ENCODE data around the gene VCL. TPM values are rescaled to one million over a fixed set of nuclear protein-coding genes. Genes with fewer than 3 reads are reported as not detected.

The VCL gene
- polyA plus RNA-seq, 2 donors = 25.0 to 41.4 TPM

DNA sequence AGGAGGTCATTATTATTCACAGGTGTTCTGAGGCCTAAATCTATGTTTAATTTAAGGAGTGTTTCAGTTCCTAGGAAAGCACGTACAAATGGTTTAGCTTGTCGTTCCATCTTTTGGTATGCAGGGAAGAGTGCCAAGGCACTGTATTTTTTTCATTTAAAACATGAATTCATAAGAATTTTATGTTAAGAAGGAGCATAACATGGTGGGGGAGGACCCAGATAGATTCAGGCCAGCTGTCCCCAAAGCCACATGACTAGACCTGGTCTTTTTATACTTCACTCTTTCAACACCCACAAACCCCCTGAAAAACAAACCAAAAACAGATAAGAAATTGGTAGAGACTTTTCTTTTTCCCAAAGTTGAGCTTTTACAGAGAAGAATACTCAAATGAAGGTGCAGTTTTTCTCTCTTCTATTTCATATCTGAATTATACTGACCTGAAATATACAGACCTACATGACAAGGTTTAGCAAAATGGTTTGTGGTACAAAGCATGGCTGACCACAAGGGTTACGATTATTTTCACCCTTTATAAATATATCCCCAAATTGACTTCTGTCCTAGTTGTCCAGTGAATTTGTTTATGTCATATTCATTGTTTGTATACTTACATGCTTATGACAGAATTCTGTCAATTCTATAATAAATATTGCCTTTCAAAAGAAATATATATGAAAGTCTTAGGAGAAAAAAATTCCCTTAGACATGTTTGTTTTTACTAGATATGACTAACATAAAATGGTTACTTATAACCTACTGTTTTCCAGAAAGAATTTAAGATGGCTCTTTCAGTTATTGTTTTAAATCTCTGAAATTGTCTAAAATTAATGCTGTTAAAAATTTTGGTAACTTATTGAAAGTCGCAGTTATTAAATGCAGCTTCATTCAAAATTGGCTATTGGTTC, 81.4 kb downstream of the VCL start:
- 65 to 76% methylated on average over 4 of the region's 4 CpGs for WGBS, 2 donors
- H3K27me3 ChIP-seq (ENCODE audit: control insufficient read depth in 1 of 2, insufficient read depth in 2 of 2, low read length in 2 of 2) = no peaks in the 10 kb centered on the region
- no peaks in the 10 kb centered on the region for H3K9me3 ChIP-seq (ENCODE audit: control insufficient read depth in 2 of 2, insufficient read depth in 1 of 2, low read depth in 1 of 2, low read length in 1 of 2)
- peaks cover 0 to 2% of the 10 kb centered on the region in 2 donors for H3K4me1 ChIP-seq (ENCODE audit: control insufficient read depth in 2 of 2, insufficient read depth in 2 of 2, low read length in 1 of 2)
- H3K27ac ChIP-seq (ENCODE audit: low read depth in 2 of 2, low read length in 1 of 2) = no peak overlapping the region
- peaks cover 0 to 3% of the 10 kb centered on the region in 2 donors for H3K36me3 ChIP-seq (ENCODE audit: control insufficient read depth in 2 of 2, insufficient read depth in 2 of 2, low read length in 1 of 2)
- H3K4me3 ChIP-seq (ENCODE audit: low read depth in 1 of 2, low read length in 2 of 2) = no peak overlapping the region

DNA sequence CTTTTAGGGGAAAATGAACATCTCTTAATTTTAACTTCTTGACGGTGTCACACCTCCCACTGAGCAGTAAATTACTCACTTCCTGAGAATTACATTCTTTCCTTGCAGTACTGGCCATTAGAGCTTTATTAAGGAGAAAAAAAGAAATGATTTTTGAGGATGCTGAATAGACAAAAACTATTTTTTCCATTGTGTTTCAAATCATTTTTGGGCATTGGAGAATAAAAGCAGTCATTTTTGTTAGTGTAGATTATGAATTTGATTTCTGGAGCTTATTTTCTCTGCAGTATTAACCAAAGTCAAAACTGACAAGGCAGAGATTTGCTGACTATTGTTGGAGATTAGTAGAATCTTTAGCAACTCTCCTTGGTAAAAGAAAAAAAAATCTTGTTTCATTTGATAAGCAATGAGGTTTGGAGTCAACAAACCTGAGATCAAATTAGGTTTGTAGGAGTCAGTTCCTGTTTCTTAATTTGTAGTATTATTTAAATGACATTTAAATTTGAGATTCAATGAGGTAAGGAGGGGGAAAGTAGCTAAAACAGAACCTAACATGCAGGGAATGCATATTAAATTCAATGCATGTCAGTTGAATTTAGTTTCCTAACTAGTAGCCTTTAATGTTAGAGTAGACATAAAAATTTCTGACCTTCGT, 82.1 kb downstream of the VCL start:
- no peaks in the 10 kb centered on the region for H3K27me3 ChIP-seq (ENCODE audit: control insufficient read depth in 1 of 2, insufficient read depth in 2 of 2, low read length in 2 of 2)
- peaks cover 0 to 3% of the 10 kb centered on the region in 2 donors for H3K36me3 ChIP-seq (ENCODE audit: control insufficient read depth in 2 of 2, insufficient read depth in 2 of 2, low read length in 1 of 2)
- H3K9me3 ChIP-seq (ENCODE audit: control insufficient read depth in 2 of 2, insufficient read depth in 1 of 2, low read depth in 1 of 2, low read length in 1 of 2) = no peaks in the 10 kb centered on the region
- 59 to 67% methylated on average over 2 of the region's 2 CpGs for WGBS, 2 donors
- H3K4me3 ChIP-seq (ENCODE audit: low read depth in 1 of 2, low read length in 2 of 2) = no peak overlapping the region
- H3K4me1 ChIP-seq (ENCODE audit: control insufficient read depth in 2 of 2, insufficient read depth in 2 of 2, low read length in 1 of 2) = peaks cover 0 to 2% of the 10 kb centered on the region in 2 donors
- H3K27ac ChIP-seq (ENCODE audit: low read depth in 2 of 2, low read length in 1 of 2) = no peak overlapping the region

DNA sequence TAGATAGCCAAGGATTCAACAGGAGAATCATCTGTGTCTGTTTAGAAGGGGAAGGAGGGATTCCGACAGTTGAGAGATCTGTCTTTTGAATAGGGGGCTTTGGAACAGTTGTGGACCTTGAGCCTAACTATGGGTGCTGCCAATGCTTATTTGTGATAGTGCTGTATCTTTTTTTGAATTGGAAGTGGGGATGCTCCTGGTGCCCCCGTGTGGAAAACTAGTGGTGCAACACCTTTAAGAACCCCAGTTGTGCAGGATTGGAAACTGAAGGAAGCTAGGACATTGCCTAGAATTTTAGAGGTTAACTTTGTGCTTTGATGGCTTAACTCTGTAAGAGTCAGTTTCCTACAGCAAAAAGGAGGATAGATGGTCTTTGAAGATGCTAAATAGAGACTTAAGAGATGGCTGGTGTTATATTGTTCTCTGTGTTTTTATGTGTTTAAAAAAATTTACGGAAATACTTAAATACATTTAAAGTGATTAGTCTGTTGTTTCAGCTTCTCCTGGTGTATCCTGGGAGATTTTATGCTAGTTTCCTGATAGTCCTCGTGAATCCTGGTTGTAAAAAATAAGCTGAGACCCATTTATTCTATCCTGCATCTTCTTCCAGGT, 83.4 kb downstream of the VCL start:
- whole genome bisulfite sequencing, 2 donors = 52 to 57% methylated on average over 4 of the region's 4 CpGs
- Histone ChIP-seq H3K4me3 (ENCODE audit: low read depth in 1 of 2, low read length in 2 of 2) (no peak overlapping the region), H3K27ac (ENCODE audit: low read depth in 2 of 2, low read length in 1 of 2) (no peak overlapping the region), H3K27me3 (ENCODE audit: control insufficient read depth in 1 of 2, insufficient read depth in 2 of 2, low read length in 2 of 2) (no peaks in the 10 kb centered on the region), H3K4me1 (ENCODE audit: control insufficient read depth in 2 of 2, insufficient read depth in 2 of 2, low read length in 1 of 2) (peaks cover 0 to under 1% of the 10 kb centered on the region in 2 donors), H3K9me3 (ENCODE audit: control insufficient read depth in 2 of 2, insufficient read depth in 1 of 2, low read depth in 1 of 2, low read length in 1 of 2) (no peaks in the 10 kb centered on the region), H3K36me3 (ENCODE audit: control insufficient read depth in 2 of 2, insufficient read depth in 2 of 2, low read length in 1 of 2) (no peaks in the 10 kb centered on the region)

DNA sequence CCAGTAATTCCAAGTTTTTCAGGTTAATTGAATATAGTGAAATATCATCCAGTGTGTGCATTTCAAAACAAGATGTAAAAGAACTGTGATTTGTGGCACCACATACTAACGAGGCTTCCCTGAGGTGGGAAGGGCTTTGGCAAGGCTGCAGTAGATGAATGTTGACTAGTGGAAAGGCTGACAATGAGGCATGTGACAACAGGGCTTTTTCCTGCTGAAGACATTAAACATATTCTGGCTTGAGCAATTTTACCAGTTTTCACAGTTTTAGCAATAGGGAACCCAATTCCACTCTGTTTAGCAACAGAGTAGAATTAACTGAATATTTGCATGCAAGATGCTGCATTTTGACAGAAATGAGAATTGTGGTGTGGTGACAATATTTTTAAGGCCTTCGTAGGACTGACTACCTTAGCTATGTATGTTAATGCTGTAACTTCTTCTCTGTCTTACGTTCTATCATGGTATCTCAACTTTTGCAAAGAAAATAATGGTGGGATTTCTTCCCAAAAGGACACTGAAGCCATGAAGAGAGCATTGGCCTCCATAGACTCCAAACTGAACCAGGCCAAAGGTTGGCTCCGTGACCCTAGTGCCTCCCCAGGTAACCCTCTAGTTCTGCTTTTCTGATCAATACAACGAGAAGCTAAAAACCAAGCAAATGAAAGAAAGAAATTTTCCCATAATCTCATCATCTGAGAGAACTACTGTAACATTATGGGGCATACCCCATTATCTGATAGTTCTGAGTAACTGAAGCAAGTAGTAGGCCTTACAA, 84.2 kb downstream of the VCL start:
- no peak overlapping the region for H3K4me3 ChIP-seq (ENCODE audit: low read depth in 1 of 2, low read length in 2 of 2)
- no peak overlapping the region for H3K27ac ChIP-seq (ENCODE audit: low read depth in 2 of 2, low read length in 1 of 2)
- WGBS, 2 donors = 61 to 67% methylated on average over 5 of the region's 5 CpGs
- H3K9me3 ChIP-seq (ENCODE audit: control insufficient read depth in 2 of 2, insufficient read depth in 1 of 2, low read depth in 1 of 2, low read length in 1 of 2) = no peaks in the 10 kb centered on the region
- H3K4me1 ChIP-seq (ENCODE audit: control insufficient read depth in 2 of 2, insufficient read depth in 2 of 2, low read length in 1 of 2) = no peaks in the 10 kb centered on the region
- H3K27me3 ChIP-seq (ENCODE audit: control insufficient read depth in 1 of 2, insufficient read depth in 2 of 2, low read length in 2 of 2) = no peaks in the 10 kb centered on the region
- H3K36me3 ChIP-seq (ENCODE audit: control insufficient read depth in 2 of 2, insufficient read depth in 2 of 2, low read length in 1 of 2) = no peaks in the 10 kb centered on the region

DNA sequence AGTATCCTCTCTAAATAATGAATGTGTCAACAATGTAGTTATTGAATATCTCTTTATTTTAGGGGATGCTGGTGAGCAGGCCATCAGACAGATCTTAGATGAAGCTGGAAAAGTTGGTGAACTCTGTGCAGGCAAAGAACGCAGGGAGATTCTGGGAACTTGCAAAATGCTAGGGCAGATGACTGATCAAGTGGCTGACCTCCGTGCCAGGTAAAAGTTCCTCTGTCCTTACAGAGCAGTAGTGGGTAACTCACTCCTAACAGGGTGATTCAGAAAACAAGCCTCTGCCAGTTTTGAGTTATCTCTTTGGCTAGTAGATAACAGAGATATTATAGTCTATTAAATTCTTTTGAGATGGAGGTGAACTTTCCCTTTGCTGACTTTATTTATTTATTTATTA, 85.4 kb downstream of the VCL start:
- Histone ChIP-seq H3K27me3 (ENCODE audit: control insufficient read depth in 1 of 2, insufficient read depth in 2 of 2, low read length in 2 of 2) (no peaks in the 10 kb centered on the region), H3K27ac (ENCODE audit: low read depth in 2 of 2, low read length in 1 of 2) (no peak overlapping the region)

DNA sequence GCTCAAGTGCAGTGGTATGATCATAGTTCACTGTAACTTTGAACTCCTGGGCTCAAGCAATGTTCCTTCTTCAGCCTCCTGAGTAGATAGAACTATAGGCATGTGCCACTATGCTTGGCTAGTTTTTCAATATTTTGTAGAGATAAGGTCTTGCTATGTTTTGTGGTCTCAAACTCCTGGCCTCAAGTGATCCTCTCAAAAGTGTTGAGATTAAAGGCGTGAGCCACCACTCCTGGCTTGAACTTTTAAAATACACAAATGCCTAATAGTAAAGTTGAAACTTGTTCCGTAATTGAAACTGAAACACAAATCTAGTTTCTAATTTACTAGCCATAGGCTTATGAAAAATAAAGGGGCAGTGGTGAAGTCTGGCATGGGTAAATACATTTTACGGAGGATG, 87.0 kb downstream of the VCL start:
- no peak overlapping the region for H3K27ac ChIP-seq (ENCODE audit: low read depth in 2 of 2, low read length in 1 of 2)
- H3K9me3 ChIP-seq (ENCODE audit: control insufficient read depth in 2 of 2, insufficient read depth in 1 of 2, low read depth in 1 of 2, low read length in 1 of 2) = no peaks in the 10 kb centered on the region
- peaks cover 0 to 2% of the 10 kb centered on the region in 2 donors for H3K36me3 ChIP-seq (ENCODE audit: control insufficient read depth in 2 of 2, insufficient read depth in 2 of 2, low read length in 1 of 2)
- no peaks in the 10 kb centered on the region for H3K4me1 ChIP-seq (ENCODE audit: control insufficient read depth in 2 of 2, insufficient read depth in 2 of 2, low read length in 1 of 2)
- no peak overlapping the region for H3K4me3 ChIP-seq (ENCODE audit: low read depth in 1 of 2, low read length in 2 of 2)
- 82 to 85% methylated on average over 3 of the region's 3 CpGs for WGBS, 2 donors
- no peaks in the 10 kb centered on the region for H3K27me3 ChIP-seq (ENCODE audit: control insufficient read depth in 1 of 2, insufficient read depth in 2 of 2, low read length in 2 of 2)

More for the DNA sequence above, 85.4 kb downstream of the VCL start:
- H3K9me3 ChIP-seq (ENCODE audit: control insufficient read depth in 2 of 2, insufficient read depth in 1 of 2, low read depth in 1 of 2, low read length in 1 of 2) = no peaks in the 10 kb centered on the region
- H3K4me3 ChIP-seq (ENCODE audit: low read depth in 1 of 2, low read length in 2 of 2) = no peak overlapping the region
- WGBS, 2 donors = 87 to 89% methylated on average over 2 of the region's 2 CpGs
- no peaks in the 10 kb centered on the region for H3K4me1 ChIP-seq (ENCODE audit: control insufficient read depth in 2 of 2, insufficient read depth in 2 of 2, low read length in 1 of 2)
- H3K36me3 ChIP-seq (ENCODE audit: control insufficient read depth in 2 of 2, insufficient read depth in 2 of 2, low read length in 1 of 2) = no peaks in the 10 kb centered on the region

DNA sequence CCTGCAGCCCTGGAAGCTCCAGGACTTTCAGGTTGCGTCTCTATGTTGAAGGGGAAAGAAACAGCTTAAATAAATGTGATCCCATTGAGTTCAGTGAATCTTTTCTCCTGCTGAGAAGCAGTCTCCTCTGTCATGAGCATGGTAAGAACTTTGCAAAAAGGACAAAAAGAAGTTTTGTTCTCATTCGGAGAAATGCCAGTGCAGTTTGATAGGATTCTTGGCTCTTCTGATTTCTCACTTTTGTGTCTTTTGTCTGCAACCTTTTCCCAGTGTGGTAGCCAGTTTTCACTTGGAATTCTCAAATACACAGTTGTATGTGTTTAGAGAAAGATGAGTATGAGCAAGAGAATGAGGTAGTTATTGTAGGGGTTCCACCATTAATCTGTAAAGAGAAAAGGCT, 88.4 kb downstream of the VCL start:
- no peak overlapping the region for H3K27ac ChIP-seq (ENCODE audit: low read depth in 2 of 2, low read length in 1 of 2)
- peaks cover 0 to 3% of the 10 kb centered on the region in 2 donors for H3K36me3 ChIP-seq (ENCODE audit: control insufficient read depth in 2 of 2, insufficient read depth in 2 of 2, low read length in 1 of 2)
- no peaks in the 10 kb centered on the region for H3K27me3 ChIP-seq (ENCODE audit: control insufficient read depth in 1 of 2, insufficient read depth in 2 of 2, low read length in 2 of 2)
- H3K4me3 ChIP-seq (ENCODE audit: low read depth in 1 of 2, low read length in 2 of 2) = no peak overlapping the region
- H3K9me3 ChIP-seq (ENCODE audit: control insufficient read depth in 2 of 2, insufficient read depth in 1 of 2, low read depth in 1 of 2, low read length in 1 of 2) = no peaks in the 10 kb centered on the region
- 84 to 92% methylated on average over 2 of the region's 2 CpGs for WGBS, 2 donors
- H3K4me1 ChIP-seq (ENCODE audit: control insufficient read depth in 2 of 2, insufficient read depth in 2 of 2, low read length in 1 of 2) = no peaks in the 10 kb centered on the region

DNA sequence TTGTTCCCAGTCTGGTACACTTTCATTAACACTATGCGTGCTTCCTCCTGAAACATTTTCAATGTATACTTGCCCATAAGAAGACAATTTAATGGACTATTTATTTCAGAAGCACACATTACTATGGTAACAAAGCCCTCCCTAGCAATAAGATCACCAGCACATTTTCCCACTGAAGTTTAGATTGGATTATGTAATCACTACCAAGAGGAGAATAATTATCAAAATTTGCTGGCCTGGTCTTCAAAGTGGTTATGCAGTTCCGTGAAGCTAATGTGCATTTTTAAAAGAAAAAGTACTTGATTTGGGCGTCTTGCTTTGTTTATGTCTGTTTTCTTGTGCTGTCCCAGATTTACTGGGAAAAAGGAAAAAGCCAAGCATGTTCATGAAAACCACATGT, 90.8 kb downstream of the VCL start:
- Histone ChIP-seq H3K4me3 (ENCODE audit: low read depth in 1 of 2, low read length in 2 of 2) (no peak overlapping the region), H3K27me3 (ENCODE audit: control insufficient read depth in 1 of 2, insufficient read depth in 2 of 2, low read length in 2 of 2) (no peaks in the 10 kb centered on the region), H3K36me3 (ENCODE audit: control insufficient read depth in 2 of 2, insufficient read depth in 2 of 2, low read length in 1 of 2) (peaks cover 3% of the 10 kb centered on the region in 2 donors), H3K4me1 (ENCODE audit: control insufficient read depth in 2 of 2, insufficient read depth in 2 of 2, low read length in 1 of 2) (no peaks in the 10 kb centered on the region), H3K9me3 (ENCODE audit: control insufficient read depth in 2 of 2, insufficient read depth in 1 of 2, low read depth in 1 of 2, low read length in 1 of 2) (no peaks in the 10 kb centered on the region), H3K27ac (ENCODE audit: low read depth in 2 of 2, low read length in 1 of 2) (no peak overlapping the region)
- 45 to 47% methylated on average over 3 of the region's 3 CpGs for WGBS, 2 donors

DNA sequence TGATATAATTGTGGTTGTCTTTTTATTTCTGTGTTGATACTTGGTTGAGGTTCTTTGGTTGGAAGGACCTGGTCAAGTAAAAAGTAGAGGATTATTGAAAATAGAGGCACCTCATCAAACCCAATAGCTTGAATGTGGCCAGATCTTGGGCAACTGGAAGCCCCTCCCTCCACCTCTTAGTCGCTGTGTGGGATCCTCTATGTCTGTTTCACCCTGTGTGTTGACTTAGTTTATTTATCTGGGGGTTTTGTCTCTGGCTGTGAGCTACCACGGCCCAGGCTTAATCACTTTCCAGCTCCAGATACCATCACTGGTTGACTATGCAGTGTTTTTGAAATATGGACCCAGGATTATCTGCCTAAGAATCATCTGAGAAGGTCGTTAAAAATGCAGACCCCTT, 94.5 kb downstream of the VCL start:
- 80 to 86% methylated on average over 3 of the region's 3 CpGs for WGBS, 2 donors
- H3K4me3 ChIP-seq (ENCODE audit: low read depth in 1 of 2, low read length in 2 of 2) = no peak overlapping the region
- no peaks in the 10 kb centered on the region for H3K4me1 ChIP-seq (ENCODE audit: control insufficient read depth in 2 of 2, insufficient read depth in 2 of 2, low read length in 1 of 2)
- H3K27me3 ChIP-seq (ENCODE audit: control insufficient read depth in 1 of 2, insufficient read depth in 2 of 2, low read length in 2 of 2) = no peaks in the 10 kb centered on the region
- H3K36me3 ChIP-seq (ENCODE audit: control insufficient read depth in 2 of 2, insufficient read depth in 2 of 2, low read length in 1 of 2) = peaks cover 6 to 18% of the 10 kb centered on the region in 2 donors
- H3K27ac ChIP-seq (ENCODE audit: low read depth in 2 of 2, low read length in 1 of 2) = no peak overlapping the region
- H3K9me3 ChIP-seq (ENCODE audit: control insufficient read depth in 2 of 2, insufficient read depth in 1 of 2, low read depth in 1 of 2, low read length in 1 of 2) = no peaks in the 10 kb centered on the region
